Aorta (tissue), 5 donors: ENCODE data around the gene MEIOB. TPM values are rescaled to one million over a fixed set of nuclear protein-coding genes. Genes with fewer than 3 reads are reported as not detected.
"Not testable (repeated sequence)": the region's sequence is repeated elsewhere in the genome, so short reads cannot be mapped to it uniquely, and the experiment has no call there.

ENCODE experiments used
- ATAC-seq: fragments of 200-7000 bp; cut with Tn5 transposase; one replicate; pipeline ENCODE4 v1.9.1; 2022; ENCODE audit warnings: moderate library complexity; ENCODE audit not compliant: low FRiP score
- DNase-seq, 2 donors: peaks; one replicate each; pipeline ENCODE4 v3.0.0-alpha.2; 2020
- H3K27ac ChIP-seq, 2 donors: one replicate each; pipeline ENCODE4 v1.5.1; 2013; ENCODE audit warnings: low read length in 2 of 2, mild to moderate bottlenecking in 2 of 2, moderate library complexity in 2 of 2, control low read depth in 1 of 2, inconsistent platforms in 1 of 2, low read depth in 1 of 2
- H3K27me3 ChIP-seq, 2 donors: one replicate each; pipeline ENCODE4 v1.6.1; 2013; ENCODE audit warnings: control low read depth in 1 of 2, low read length in 1 of 2, mild to moderate bottlenecking in 1 of 2, moderate library complexity in 1 of 2; ENCODE audit not compliant: insufficient read depth in 2 of 2, control insufficient read depth in 1 of 2
- H3K36me3 ChIP-seq, 2 donors: one replicate each; pipeline ENCODE4 v1.6.1; 2013; ENCODE audit warnings: control low read depth in 1 of 2, low read length in 1 of 2, mild to moderate bottlenecking in 1 of 2; ENCODE audit not compliant: insufficient read depth in 2 of 2, control insufficient read depth in 1 of 2
- H3K4me1 ChIP-seq, 2 donors: one replicate each; pipeline ENCODE4 v1.6.1; 2013; ENCODE audit warnings: low read length in 2 of 2, control low read depth in 1 of 2, mild to moderate bottlenecking in 1 of 2, moderate library complexity in 1 of 2; ENCODE audit not compliant: insufficient read depth in 2 of 2, control insufficient read depth in 1 of 2
- H3K4me3 ChIP-seq, 2 donors: one replicate each; pipeline ENCODE4 v1.5.1; 2013; ENCODE audit warnings: low read length in 2 of 2, control low read depth in 1 of 2, mild to moderate bottlenecking in 1 of 2
- H3K9me3 ChIP-seq: one replicate; pipeline ENCODE4 v1.6.1; 2013; ENCODE audit warnings: mild to moderate bottlenecking, low read length; ENCODE audit not compliant: control insufficient read depth
- WGBS, 2 donors: extraction: QIAGEN DNeasy Blood & Tissue Kit; methylation state at CpG; one replicate each; pipeline ENCODE4 v1.1.7; 2013; 5-methylcytosine and 5-hydroxymethylcytosine counted together
- intact Hi-C, 2 donors: fragments of 100-400 bp; cut with DNase I; formaldehyde crosslinking; loops; one replicate each; pipeline versions ENCODE4 v1.14.2 to v1.15.0; 2022
- long read RNA-seq, 2 donors: library from polyadenylated mRNA; unstranded; transcript quantifications; one replicate each; pipeline ENCODE4 v2.0.0, GENCODE V29; 2020 to 2021
- polyA plus RNA-seq, 2 donors: library from polyadenylated mRNA; stranded (reverse); fragments of 200-250 nt; gene quantifications; one replicate each; pipeline ENCODE4 v1.2.3, GENCODE V29; 2013
- total RNA-seq, 2 donors: library from RNA; stranded (reverse); fragmentation: NEBNext Ultra II Directional; extraction: Animal tissue kit (Norgen Biotek cat#: 25700); gene quantifications; one replicate each; pipeline ENCODE4 v1.2.1, GENCODE V29; 2021
- donor health status: healthy with polysubstance abuse.
- donor health status: Bipolar disorder and iron deficiency.
- donor health status: DM: no; HTN: no; CAD: no.
- donor health status: DM: no; HTN: no; CAD: no.
- donor health status: DM: yes; HTN: yes; CAD: no.

MEIOB gene
- total RNA-seq = not detected
- polyA plus RNA-seq = not detected
- long read RNA-seq, donor 1 = 0 reads
- long read RNA-seq, donor 2, partial matches to known transcripts = 0 of 1 reads
- long read RNA-seq, donor 2, other reads (novel, unspliced or antisense) = 1 of 1 reads

GRCh38 chr16:1871974-1872635 lies at the start of gene MEIOB:
MEIOB (minus strand) TSS chr16:1872164; CDS start chr16:1868175, 3,989 bp downstream.
- intact Hi-C loops = no loop called here
- 3 to 7% methylated on average over 29 to 68 of the region's 68 CpGs for WGBS, 2 donors
- ATAC-seq (no peak), DNase-seq (peak in 1 of 2 donors; percentile 77)
- Histone ChIP-seq H3K4me3 (no peak within 1 kb of the TSS), H3K27ac (no peak within 1 kb of the TSS), H3K9me3 (no peaks in the 10 kb centered on the region), H3K27me3 (no peaks in the 10 kb centered on the region), H3K36me3 (no peaks in the 10 kb centered on the region), H3K4me1 (no peaks in the 10 kb centered on the region)

GRCh38 chr16:1920727-1921171 lies 48.8 kb upstream of the MEIOB start:
- Histone ChIP-seq H3K4me1 (no peaks in the 10 kb centered on the region), H3K27ac (no peak overlapping the region), H3K9me3 (no peaks in the 10 kb centered on the region), H3K27me3 (peaks cover 0 to 6% of the 10 kb centered on the region in 2 donors), H3K4me3 (no peak overlapping the region), H3K36me3 (no peaks in the 10 kb centered on the region)
- no peak for ATAC-seq
- 9 to 10% methylated on average over 15 of the region's 15 CpGs for WGBS, 2 donors
- no peak for DNase-seq
- intact Hi-C loops = no loop called here

GRCh38 chr16:1920122-1920521 lies 48.2 kb upstream of the MEIOB start:
- 63 to 68% methylated on average over 21 of the region's 21 CpGs for WGBS, 2 donors
- H3K27me3 ChIP-seq, intact Hi-C loops, H3K36me3 ChIP-seq, ATAC-seq, H3K9me3 ChIP-seq, H3K27ac ChIP-seq, H3K4me1 ChIP-seq, H3K4me3 ChIP-seq, DNase-seq: not testable (repeated sequence)

GRCh38 chr16:1919327-1919998 lies 47.5 kb upstream of the MEIOB start:
- WGBS, 2 donors = 26% methylated on average over 30 of the region's 30 CpGs
- ATAC-seq = no peak
- intact Hi-C loops = no loop called here

GRCh38 chr16:1918351-1919326 lies 46.7 kb upstream of the MEIOB start, which contains the start of gene HS3ST6:
HS3ST6 (minus strand) TSS chr16:1918415; CDS start chr16:1918323, 92 bp downstream.
- Histone ChIP-seq H3K4me3 (no peak within 1 kb of the TSS), H3K27ac (no peak within 1 kb of the TSS), H3K4me1 (no peaks in the 10 kb centered on the region), H3K9me3 (no peaks in the 10 kb centered on the region), H3K27me3 (peaks cover 0 to 4% of the 10 kb centered on the region in 2 donors), H3K36me3 (no peaks in the 10 kb centered on the region)
- intact Hi-C loops = no loop called here
- no peak for ATAC-seq
- WGBS, 2 donors = 3 to 4% methylated on average over 57 to 71 of the region's 71 CpGs
- no peak for DNase-seq

More at GRCh38 chr16:1919327-1919998, 47.5 kb upstream of the MEIOB start:
- H3K27ac ChIP-seq = no peak overlapping the region
- H3K4me3 ChIP-seq = no peak overlapping the region
- peaks cover 0 to 4% of the 10 kb centered on the region in 2 donors for H3K27me3 ChIP-seq
- no peaks in the 10 kb centered on the region for H3K4me1 ChIP-seq
- no peaks in the 10 kb centered on the region for H3K36me3 ChIP-seq
- H3K9me3 ChIP-seq = no peaks in the 10 kb centered on the region
- DNase-seq = no peak

- intact Hi-C loops = no loop called here
- no peak for ATAC-seq
- no peak overlapping the region for H3K27ac ChIP-seq
- H3K9me3 ChIP-seq = no peaks in the 10 kb centered on the region
- no peak overlapping the region for H3K4me3 ChIP-seq
- 1 to 2% methylated on average over 69 to 81 of the region's 81 CpGs for WGBS, 2 donors
- no peak for DNase-seq
- H3K36me3 ChIP-seq = no peaks in the 10 kb centered on the region
- H3K27me3 ChIP-seq = peaks cover 0 to 4% of the 10 kb centered on the region in 2 donors
- H3K4me1 ChIP-seq = no peaks in the 10 kb centered on the region
These were observed 45.8 kb upstream of the MEIOB start for GRCh38 chr16:1917665-1918350.

- no peaks in the 10 kb centered on the region for H3K9me3 ChIP-seq
- intact Hi-C loops = no loop called here
- no peaks in the 10 kb centered on the region for H3K4me1 ChIP-seq
- WGBS, 2 donors = 3 to 6% methylated on average over 21 to 22 of the region's 22 CpGs
- H3K27me3 ChIP-seq = peaks cover 0 to 4% of the 10 kb centered on the region in 2 donors
- H3K27ac ChIP-seq = no peak overlapping the region
- no peak overlapping the region for H3K4me3 ChIP-seq
- no peak for ATAC-seq
- H3K36me3 ChIP-seq = no peaks in the 10 kb centered on the region
- DNase-seq = no peak
These were observed 45.2 kb upstream of the MEIOB start for GRCh38 chr16:1917056-1917664.
